GM18519 (cell line): ENCODE results near the gene CLIP1.
"Not testable (repeated sequence)": the region's sequence is repeated elsewhere in the genome, so short reads cannot be mapped to it uniquely, and the experiment has no call there.

Source experiments
- ATAC-seq: cut with Tn5 transposase; IDR thresholded peaks from one replicate; pipeline ENCODE4 v1.9.1; 2021; ENCODE audit warnings: mild to moderate bottlenecking, moderate library complexity; ENCODE audit not compliant: unreplicated experiment, low FRiP score

The CLIP1 gene

DNA sequence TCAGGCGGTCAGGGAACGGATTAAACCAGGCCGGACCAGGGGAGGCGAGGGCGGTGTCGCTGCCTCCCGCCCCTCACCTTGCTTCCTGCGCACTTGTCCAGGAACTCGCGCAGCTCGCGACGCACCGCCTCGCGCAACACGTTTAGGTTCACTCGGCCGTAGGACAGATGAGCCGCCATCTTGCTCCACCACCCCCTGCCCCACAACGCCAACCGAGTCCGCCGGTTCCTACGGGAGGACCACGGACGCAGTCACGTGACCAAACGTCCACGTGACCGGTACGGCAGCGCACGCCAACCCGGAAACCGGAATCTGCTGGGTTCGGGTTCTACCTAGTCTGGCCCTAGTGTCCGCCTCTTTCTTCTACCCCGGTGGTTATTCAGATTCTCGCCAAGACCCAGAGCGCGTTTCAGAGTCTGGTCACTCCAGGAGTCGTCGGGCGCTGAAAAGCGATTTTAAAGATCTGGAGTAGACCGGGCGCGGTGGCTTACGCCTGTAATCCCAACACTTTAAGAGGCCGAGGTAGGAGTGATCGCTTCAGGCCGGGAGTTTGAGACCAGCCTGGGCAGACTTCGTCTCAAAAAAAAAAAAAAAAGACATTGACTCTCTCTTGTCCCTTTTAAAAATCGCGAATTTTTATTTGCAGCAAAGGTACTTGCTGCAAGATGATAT, 156.1 kb downstream of the CLIP1 start, which contains the start of gene VPS33A:
Gene VPS33A (minus strand): TSS at position 265 of the 672 bp plus-strand sequence. CDS start 86 bp downstream, at position 179.
- peak; percentile 75 for ATAC-seq

DNA sequence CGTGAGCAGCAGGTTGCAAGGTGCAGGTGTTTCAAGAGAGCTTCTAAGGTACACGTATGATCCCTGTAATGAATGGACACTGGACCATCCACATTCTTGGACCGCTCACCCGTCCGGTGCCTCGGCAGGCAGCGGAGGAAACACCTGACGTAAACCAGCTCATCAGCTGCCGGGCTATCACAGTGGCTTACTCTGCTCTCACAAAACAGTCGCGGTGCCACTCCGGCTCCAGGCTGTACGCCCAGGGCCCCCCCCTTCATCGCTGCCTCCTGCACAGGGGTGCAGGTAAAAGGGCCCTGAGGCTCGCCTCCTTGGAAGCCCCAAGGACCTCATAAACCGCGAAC, 156.6 kb downstream of the CLIP1 start:
- ATAC-seq: peak; percentile 26

DNA sequence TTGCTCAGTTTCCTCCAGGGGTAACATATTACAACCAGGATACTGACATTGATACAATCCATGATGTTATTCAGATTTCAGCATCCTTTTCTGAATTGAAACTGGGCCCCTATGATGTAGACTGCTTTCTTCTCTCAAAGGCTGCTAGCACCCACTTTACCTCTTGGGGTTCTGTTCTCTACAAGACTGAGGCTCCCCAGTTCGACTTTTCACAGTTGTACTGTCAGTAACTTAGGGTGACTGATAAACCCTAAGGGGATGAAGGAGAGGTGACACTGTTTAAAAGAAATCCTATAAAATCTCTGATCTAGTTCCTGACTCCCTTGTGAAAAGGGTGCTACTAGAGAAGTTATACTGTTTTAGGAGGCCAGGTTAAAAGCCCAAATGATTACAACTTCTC, 157.0 kb downstream of the CLIP1 start:
- ATAC-seq: no peak

DNA sequence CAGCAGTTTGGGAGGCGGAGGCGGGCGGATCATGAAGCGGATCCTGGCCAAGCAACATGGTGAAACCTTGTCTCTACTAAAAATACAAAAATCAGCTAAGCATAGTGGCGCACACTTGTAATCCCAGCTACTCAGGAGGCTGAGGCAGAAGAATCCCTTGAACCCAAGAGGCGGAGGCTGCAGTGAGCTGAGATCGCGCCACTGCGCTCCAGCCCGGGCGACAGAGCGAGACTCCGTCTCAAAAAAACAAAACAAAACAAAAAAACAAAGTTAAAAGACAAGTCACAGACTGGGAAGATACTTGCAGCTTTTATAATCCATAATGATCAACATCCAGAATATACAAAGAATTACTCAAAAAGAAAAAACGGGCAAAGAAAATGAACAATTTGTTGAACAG, 161.7 kb downstream of the CLIP1 start:
- ATAC-seq: not testable (repeated sequence)

DNA sequence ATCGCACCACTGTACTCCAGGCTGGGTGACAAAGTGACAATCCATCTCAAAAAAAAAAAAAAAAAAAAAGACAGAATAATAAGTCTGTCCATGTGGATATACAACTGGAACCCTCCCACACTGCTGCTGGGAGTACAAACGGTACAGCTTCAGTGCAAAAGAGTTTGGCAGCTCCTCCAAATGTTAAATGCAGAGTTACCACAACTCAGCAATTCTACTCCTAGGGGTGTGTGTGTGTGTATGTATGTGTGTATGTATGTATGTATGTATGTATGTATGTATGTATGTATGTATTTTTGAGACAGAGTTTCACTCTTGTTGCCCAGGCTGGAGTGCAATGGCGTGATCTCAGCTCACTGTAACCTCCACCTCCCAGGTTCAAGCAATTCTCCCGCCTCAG, 163.5 kb downstream of the CLIP1 start:
- not testable (repeated sequence) for ATAC-seq

DNA sequence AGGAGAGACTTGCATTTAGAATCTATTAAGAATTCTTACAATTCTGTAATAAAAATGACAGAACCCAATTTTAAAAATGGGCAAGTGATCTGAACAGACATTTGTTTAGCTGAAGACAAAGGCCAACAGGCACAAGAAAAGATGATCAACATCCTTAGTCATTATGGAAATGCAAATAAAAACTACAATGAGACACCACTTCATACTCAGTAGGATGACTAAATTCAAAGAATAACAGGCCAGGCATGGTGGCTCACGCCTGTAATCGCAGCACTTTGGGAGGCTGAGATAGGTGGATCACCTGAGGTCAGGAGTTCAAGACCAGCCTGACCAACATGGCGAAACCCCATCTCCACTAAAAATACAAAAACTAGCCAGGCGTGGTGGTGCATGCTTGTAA, 164.0 kb downstream of the CLIP1 start:
- ATAC-seq: not testable (repeated sequence)

DNA sequence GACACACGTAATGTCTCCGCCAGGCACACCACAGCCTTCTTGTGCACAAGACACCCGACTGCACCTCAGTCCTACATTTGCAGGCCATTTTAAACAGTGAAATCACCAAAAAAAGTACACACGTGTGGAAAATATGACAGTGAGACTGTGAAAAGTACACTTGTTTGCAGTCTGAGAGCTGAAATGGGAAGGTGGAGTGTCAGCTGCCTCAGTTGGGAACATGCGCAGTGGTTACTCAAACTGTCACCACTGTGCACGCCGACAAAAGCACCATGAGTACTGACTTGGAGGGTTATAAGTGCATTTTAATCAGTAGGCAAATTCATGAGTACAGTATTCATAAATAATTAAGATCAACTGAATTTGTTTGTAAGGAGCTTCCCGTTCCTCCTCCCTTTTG, 171.9 kb downstream of the CLIP1 start:
- ATAC-seq: no peak

DNA sequence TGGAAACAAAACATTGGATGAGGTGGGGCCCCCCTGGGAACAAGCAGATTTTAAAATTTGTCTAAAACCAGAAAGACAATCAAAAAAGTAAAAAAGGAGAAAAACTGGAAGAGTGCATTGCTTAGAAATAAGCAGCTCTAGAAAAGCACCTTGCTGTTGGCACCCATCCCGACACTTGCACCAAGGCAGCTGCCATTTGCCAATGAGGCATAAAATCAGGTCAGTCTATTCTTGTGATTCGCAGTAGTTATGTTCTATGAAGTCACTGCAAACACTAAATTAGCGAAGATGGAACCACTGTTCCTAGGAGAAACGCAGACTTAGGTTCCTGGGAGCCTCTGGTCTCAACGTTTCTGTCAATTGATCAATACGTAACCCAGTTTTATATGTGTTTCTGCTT, 172.4 kb downstream of the CLIP1 start:
- ATAC-seq: no peak

DNA sequence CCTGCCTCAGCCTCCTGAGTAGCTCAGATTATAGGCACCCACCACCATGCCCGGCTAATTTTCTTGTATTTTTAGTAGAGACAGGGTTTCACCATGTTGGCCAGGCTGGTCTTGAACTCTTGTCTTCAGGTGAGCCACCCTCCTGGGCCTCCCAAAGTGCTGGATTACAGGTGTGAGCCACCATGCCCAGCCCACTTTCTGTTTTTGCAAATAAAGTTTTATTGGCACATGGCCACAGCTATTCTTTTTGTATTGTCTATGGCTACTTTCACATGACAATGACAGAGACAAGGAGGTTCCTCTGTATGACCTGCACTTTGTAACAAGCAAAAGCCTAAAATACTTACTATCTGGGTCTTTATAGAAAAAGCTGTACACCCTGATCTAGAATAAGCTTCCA, 176.9 kb downstream of the CLIP1 start:
- ATAC-seq: no peak

DNA sequence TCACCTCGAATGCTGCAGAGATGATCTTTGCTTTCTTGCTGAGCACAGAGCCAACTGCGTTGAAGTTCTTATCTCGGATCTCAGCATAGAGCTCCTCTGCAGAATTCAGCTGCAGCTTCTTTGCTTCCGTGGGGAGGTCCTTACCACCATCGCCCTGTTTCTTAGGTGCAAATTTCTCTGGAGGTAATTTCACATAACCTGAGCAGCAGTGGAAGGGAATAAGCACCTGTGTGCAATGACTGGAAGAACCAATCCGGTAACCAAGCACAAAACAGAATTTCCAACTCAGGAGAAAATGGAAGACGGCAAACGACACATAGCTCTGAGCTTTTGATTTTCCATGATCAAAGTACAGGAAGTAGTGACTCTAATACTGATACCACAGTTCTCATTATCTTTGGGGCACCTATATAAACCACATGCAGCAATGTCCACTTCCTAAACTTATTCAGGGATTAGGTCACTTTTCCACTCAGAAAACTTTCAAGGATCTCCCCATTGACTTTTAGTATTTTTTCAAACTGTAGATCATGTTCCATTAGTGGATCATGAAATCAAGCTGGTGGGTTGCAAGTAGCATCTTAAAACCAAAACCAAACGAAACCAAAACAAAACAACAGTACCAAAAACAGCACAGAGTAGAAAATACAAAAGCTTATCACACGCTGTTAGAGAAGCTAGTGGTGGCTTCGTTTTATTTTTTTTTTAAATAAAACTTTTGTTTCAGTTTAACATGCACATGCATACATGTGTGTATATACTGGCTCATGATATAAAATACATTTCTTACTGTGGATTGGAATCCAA, 177.7 kb downstream of the CLIP1 start:
- ATAC-seq: no peak

DNA sequence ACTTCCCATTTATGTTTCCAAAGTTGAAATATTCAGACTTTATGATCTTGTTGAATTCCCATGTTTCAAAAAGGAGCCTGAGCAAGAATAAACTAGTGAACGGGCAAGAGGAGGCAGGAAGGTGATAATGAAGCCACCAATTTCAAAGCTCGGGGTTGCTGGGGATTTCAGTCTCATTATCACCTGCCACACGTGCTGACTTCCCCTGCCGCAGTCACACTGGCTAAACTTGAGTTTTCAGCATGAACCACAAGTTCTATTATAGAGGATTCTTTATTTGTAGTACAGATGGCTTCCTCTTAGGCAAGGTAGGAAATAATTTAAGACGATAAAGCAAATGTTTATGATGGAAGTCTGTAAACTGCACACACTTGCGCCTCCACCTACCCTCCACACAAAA, 178.5 kb downstream of the CLIP1 start:
- ATAC-seq: no peak

DNA sequence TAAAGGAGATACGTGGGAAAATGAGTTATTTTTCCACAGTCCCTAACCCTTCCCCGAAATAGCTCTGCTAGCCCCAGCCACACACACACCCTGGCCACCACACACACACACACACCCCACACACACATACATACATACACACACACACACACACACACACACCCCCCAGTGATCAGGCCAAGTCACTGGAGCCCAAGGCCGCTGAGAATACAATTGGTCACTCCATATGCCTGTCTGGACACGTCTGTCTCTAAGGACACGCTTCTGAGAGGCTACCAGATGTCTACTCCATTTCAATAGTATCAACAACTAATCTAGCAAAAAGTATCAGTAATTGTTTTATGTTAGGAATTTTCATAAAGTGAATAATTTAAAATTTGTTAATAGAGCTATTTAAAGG, 183.6 kb downstream of the CLIP1 start:
- ATAC-seq: no peak

DNA sequence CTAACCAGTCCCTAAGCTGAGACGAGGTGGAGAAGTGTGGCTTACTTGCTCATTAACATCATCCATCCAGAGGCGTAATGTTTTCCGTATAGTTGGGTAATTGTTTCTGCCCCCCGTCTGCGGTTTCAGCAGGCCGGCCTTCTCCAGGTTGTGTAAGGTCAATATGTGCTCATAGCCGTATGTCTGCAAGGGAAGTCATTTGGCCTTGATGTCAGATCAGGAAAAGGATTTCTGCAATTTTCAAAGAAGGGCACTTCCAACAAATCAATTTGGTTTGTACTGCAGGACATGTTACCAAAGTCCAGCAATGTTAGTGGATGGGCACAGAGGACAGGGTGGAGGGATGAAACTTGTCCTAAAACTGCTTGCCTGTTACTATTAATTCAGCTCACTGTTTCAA, 186.7 kb downstream of the CLIP1 start:
- ATAC-seq: no peak

DNA sequence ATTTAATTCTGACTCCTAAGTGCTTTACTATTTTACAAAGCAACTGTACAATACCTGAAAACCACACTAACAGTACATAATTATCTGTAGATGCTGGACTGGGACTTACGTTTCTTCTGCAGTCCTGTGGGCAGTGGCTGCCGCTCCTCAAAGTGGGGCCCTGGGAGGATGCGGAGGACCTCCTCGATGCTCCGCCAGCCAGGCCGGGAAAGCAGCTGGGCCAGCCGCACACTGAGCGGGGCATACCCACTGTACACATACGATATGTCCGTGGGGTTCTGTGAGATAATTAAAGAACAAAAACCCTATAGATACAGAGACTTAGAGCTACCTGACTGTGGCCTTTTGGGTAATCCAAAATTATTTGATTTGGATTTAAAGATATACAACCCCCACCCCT, 189.8 kb downstream of the CLIP1 start:
- ATAC-seq: no peak

DNA sequence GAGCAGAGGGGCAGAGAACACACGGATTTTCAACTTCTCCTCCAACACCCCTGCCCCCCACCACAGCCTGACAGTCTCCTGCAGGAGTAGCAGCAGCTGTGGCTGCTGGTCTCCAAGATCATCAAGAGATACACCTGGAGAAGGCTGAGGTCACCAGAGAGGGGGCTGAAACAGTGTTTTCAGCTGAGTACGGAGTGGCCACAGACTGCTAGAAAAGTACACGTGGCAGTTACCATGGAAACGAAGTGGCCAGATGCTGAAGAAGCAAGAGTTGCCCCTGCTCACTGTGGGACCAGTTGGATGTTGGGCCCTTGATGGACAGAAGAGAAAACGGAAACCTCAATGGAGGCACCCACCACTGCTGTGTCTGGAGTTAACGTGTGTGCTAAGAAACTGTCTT, 191.7 kb downstream of the CLIP1 start:
- ATAC-seq: no peak

DNA sequence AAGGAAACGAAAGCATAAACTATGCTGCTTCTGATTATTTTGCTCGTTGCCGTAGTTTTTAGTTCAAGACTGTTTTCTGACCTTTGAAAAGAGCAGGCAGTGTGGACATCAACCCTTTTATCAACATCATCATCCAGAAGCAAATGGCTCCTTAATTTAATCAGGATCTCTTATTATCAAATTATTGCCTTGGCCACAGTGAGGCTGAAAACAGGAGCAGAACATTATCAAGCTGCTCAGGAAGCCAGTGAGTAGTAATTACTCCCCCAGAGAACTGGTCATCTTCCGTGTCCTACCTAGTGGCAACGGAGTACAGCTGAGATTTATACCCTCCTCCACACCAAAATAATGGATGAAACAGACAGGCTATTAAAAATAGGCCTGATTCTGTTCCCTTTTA, 194.4 kb downstream of the CLIP1 start:
- no peak for ATAC-seq

DNA sequence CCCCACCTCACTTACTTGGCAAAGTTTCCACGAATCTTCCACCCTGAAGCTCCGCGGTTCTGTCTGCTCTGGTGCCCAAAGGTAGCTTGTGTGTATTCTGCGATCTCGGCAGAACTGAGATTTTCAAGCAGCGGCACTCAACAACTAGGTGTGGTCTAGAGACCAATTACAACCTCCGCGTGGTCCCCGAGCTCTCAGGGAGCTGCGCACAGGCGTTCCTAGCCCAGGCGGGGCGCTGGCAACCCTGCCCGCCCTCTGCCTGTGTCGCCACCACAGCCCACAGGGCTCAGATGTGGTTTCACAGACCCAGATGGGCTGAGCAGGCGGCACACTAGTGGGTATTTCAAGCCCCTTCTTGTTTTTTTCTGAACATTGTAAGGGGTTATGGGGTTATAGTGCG, 195.1 kb downstream of the CLIP1 start:
- ATAC-seq: no peak

DNA sequence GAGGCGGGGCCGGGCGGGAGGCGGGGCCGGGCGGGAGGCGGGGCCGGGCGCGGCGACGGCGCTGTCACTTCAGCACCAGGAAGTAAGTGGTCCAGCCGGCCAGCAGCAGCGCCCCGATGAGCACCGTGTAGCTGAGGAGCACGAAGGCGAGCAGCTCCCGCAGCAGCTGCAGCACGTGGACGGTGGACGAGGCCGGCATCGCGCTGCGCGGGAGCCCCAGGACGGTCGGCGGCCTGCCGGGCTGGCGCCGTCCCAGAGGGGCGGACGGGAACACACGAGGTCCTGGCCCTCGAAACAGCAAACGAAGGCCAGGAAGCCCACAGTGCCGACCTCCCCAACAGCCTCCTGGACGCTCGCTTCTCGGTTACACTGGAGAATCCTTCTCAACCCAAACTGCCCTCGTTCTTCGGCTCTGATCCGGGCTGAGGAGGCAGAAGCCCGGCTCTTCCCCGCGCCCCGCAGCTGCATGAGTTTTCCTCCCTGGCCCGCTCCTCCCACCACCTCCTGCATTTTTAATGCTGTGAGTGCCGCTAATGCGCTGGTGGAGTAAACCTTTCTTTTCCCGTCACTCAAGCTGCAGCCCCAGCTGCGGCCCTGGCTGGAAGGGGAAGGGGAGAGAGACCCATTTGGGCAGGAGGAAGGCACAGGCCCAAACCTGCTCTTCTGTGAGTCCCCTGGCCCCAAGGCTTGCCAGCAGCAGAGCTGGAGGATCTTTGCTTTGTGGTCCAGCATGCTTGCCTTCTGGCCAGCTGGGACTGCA, 195.9 kb downstream of the CLIP1 start:
- peak; percentile 22 for ATAC-seq

DNA sequence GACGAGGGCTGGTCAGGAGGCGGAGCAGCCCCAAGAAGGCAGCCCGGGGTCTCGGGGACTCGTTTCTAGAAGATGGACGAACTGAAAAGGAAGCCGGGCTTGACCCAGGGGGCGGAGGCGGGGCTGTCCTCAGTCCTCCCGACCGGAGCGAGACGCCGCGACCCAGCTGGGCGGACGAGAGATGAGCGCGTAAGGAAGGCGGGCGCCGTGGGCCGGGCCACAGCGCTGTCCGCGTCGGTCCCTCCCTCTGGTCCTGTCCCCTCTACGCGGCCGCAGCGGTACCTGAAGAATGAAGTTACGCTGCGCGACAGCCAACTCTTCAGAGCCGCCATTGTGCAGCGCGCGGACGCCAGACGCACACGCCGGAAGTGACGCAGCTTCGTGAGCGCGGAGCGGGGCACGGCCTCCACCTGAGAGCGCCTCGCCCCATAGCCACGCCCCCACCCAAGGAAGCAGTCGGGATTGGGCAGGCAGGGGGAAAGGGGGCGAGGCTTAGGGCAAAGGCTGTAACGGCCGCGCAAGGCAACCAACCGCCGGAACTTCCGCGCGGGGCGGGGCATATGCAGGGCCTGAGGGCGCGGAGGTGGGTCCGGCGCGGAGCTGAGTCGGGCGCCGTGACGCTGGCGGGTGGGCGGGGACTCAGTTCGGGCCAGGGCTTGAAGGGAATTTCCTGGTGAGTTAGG, 196.6 kb downstream of the CLIP1 start, which contains the start of gene DIABLO:
Gene DIABLO (minus strand): TSS at position 370 of the 683 bp plus-strand sequence. CDS start 38 bp downstream, at position 332.
- ATAC-seq: peak; percentile 89
